Measurements from ENCODE around the gene FNDC1.

GRCh38 chr6:159155679-159156078 lies 13.5 kb upstream of the FNDC1 start:
- TF ChIP-seq MED1 (CRISPR knock-in tag; IDR thresholded peaks at IDR 0.05) (no peak), ELF4 (CRISPR knock-in tag; IDR thresholded peaks at IDR 0.05; ENCODE audit: borderline replicate concordance) (no peak), ARID2 (CRISPR knock-in tag; IDR thresholded peaks at IDR 0.05; ENCODE audit: borderline replicate concordance) (no peak), NR2F6 (IDR thresholded peaks at IDR 0.05) (no peak), NR2F6 (CRISPR knock-in tag; IDR thresholded peaks at IDR 0.05) (no peak), SRF (IDR thresholded peaks at IDR 0.05; ENCODE audit: low read depth, low read length) (no peak), ZNF121 (CRISPR knock-in tag; IDR thresholded peaks at IDR 0.05) (no peak), KLF16 (CRISPR knock-in tag; IDR thresholded peaks at IDR 0.05) (no peak)
- TF ChIP-seq, protein P1, sequence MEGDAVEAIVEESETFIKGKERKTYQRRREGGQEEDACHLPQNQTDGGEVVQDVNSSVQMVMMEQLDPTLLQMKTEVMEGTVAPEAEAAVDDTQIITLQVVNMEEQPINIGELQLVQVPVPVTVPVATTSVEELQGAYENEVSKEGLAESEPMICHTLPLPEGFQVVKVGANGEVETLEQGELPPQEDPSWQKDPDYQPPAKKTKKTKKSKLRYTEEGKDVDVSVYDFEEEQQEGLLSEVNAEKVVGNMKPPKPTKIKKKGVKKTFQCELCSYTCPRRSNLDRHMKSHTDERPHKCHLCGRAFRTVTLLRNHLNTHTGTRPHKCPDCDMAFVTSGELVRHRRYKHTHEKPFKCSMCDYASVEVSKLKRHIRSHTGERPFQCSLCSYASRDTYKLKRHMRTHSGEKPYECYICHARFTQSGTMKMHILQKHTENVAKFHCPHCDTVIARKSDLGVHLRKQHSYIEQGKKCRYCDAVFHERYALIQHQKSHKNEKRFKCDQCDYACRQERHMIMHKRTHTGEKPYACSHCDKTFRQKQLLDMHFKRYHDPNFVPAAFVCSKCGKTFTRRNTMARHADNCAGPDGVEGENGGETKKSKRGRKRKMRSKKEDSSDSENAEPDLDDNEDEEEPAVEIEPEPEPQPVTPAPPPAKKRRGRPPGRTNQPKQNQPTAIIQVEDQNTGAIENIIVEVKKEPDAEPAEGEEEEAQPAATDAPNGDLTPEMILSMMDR (CRISPR knock-in tag; IDR thresholded peaks at IDR 0.05) = no peak
